HEK293 (cell line): ENCODE data around the gene ARMC3.

Experiments used
- CTCF ChIA-PET: fragments of 350-600 bp; formaldehyde crosslinking; extraction: SDS; loops from one replicate; lab custom pipeline; 2021; ENCODE audit warnings: antibody characterized with exemption; lab: Yijun Ruan, JAX
- POLR2A ChIA-PET: fragments of 300-600 bp; formaldehyde crosslinking; extraction: SDS; loops from one replicate; lab custom pipeline; 2020; ENCODE audit warnings: antibody characterized with exemption, inconsistent platforms; lab: Yijun Ruan, JAX
- H3K27ac ChIP-seq: fragments of 200-500 bp; sonication (Bioruptor generic); 2 replicates; pipeline ENCODE4 v1.5.1; 2014; ENCODE audit warnings: low read depth, low read length, control low read depth, inconsistent platforms; ENCODE audit errors: extremely low read depth
- H3K36me3 ChIP-seq, 2 experiments: fragments of 200-500 bp in 1 of 2; sonication (Bioruptor generic) in 1 of 2; 1 replicate in 1 of 2; 2 replicates in 1 of 2; pipeline ENCODE4 v1.5.1; 2014 to 2017; ENCODE audit warnings: inconsistent platforms in 2 of 2, low read length in 2 of 2; ENCODE audit not compliant: control insufficient read depth in 2 of 2, insufficient read depth in 1 of 2
- H3K4me1 ChIP-seq: fragments of 200-500 bp; sonication (Bioruptor generic); 2 replicates; pipeline ENCODE4 v1.5.1; 2014; ENCODE audit warnings: mild to moderate bottlenecking, low read length, inconsistent platforms; ENCODE audit not compliant: control insufficient read depth, insufficient read depth
- H3K4me3 ChIP-seq: 2 replicates; pipeline ENCODE4 v1.5.1; 2011; ENCODE audit warnings: low read depth, mild to moderate bottlenecking, control low read depth, low read length, moderate library complexity
- H3K9me3 ChIP-seq: fragments of 200-500 bp; sonication (Bioruptor generic); 2 replicates; pipeline ENCODE4 v1.5.1; 2014; ENCODE audit warnings: low read depth, low read length, inconsistent platforms; ENCODE audit not compliant: control insufficient read depth, insufficient read depth
- GLI2 ChIP-seq: fragments of 450-650 bp; formaldehyde crosslinking; IDR thresholded peaks from 2 replicates; pipeline ENCODE4; 2017; ENCODE audit warnings: missing biosample characterization, missing genetic modification characterization, low read depth, borderline replicate concordance
- YY1 ChIP-seq: fragments of 450-650 bp; formaldehyde crosslinking; IDR thresholded peaks from 2 replicates; pipeline ENCODE4 v1.5.1; 2018; ENCODE audit warnings: missing biosample characterization, missing genetic modification characterization
- YY2 ChIP-seq: fragments of 450-650 bp; formaldehyde crosslinking; IDR thresholded peaks from 2 replicates; pipeline ENCODE4 v1.5.1; 2016; ENCODE audit warnings: missing biosample characterization, missing genetic modification characterization
- ZBTB7A ChIP-seq: fragments of 450-650 bp; formaldehyde crosslinking; IDR thresholded peaks from 2 replicates; pipeline ENCODE4 v1.5.1; 2016; ENCODE audit warnings: low read depth, missing biosample characterization, missing genetic modification characterization
- ZNF133 ChIP-seq: fragments of 450-650 bp; formaldehyde crosslinking; IDR thresholded peaks from 2 replicates; pipeline ENCODE4 v1.5.1; 2016; ENCODE audit warnings: missing biosample characterization, missing genetic modification characterization
- ZNF169 ChIP-seq: fragments of 450-650 bp; formaldehyde crosslinking; IDR thresholded peaks from 2 replicates; pipeline ENCODE4 v1.5.1; 2016; ENCODE audit warnings: missing biosample characterization, missing genetic modification characterization
- ZNF214 ChIP-seq: fragments of 450-650 bp; formaldehyde crosslinking; IDR thresholded peaks from 2 replicates; pipeline ENCODE4 v1.5.1; 2017; ENCODE audit warnings: missing biosample characterization, mild to moderate bottlenecking, missing genetic modification characterization, borderline replicate concordance
- ZNF274 ChIP-seq, 2 experiments: fragments of 200-500 bp in 1 of 2; fragments of 450-650 bp in 1 of 2; sonication (Bioruptor generic) in 1 of 2; formaldehyde crosslinking in 1 of 2; IDR thresholded peaks; 2 replicates each; pipeline versions ENCODE4 v1.5.1 to v1.6.1; 2014 to 2016; ENCODE audit warnings: borderline replicate concordance in 1 of 2, inconsistent platforms in 1 of 2, low read length in 1 of 2, missing biosample characterization in 1 of 2, missing genetic modification characterization in 1 of 2
- ZNF558 ChIP-seq: fragments of 450-650 bp; formaldehyde crosslinking; IDR thresholded peaks from 2 replicates; pipeline ENCODE4 v1.5.1; 2016; ENCODE audit warnings: missing biosample characterization, missing genetic modification characterization
- ZNF561 ChIP-seq: fragments of 450-650 bp; IDR thresholded peaks from 2 replicates; pipeline ENCODE4 v1.5.1; 2018; ENCODE audit warnings: missing biosample characterization, missing genetic modification characterization, borderline replicate concordance
- TF ChIP-seq, protein P1 (sequence below): fragments of 450-650 bp; formaldehyde crosslinking; IDR thresholded peaks from 2 replicates; pipeline ENCODE4 v1.5.1; 2016; ENCODE audit warnings: missing biosample characterization, missing genetic modification characterization, borderline replicate concordance
- TF ChIP-seq, protein P2 (sequence below): fragments of 450-650 bp; formaldehyde crosslinking; IDR thresholded peaks from 2 replicates; pipeline ENCODE4 v1.5.1; 2016; ENCODE audit warnings: missing biosample characterization, missing genetic modification characterization

The ARMC3 gene

DNA sequence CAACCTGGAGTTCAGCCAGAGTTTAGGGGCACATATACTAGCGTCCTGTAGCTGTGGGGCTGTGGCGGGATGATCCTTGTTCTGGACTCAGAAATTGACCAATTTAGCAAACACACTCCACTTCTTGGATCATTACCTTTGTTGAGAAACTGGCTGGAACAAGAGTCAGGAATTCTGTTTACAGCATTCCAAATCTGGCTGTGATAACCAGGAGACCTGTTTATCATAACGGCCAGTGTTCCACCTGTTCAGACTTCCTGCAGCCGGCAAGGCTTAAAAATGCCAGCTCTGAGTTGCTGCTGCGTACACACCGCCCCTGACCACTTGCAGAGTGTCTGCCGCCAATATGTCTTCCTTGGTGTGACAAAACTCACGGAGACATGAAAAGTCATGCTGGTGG, 64.8 kb downstream of the ARMC3 start (continued):
- TF ChIP-seq, protein P1, sequence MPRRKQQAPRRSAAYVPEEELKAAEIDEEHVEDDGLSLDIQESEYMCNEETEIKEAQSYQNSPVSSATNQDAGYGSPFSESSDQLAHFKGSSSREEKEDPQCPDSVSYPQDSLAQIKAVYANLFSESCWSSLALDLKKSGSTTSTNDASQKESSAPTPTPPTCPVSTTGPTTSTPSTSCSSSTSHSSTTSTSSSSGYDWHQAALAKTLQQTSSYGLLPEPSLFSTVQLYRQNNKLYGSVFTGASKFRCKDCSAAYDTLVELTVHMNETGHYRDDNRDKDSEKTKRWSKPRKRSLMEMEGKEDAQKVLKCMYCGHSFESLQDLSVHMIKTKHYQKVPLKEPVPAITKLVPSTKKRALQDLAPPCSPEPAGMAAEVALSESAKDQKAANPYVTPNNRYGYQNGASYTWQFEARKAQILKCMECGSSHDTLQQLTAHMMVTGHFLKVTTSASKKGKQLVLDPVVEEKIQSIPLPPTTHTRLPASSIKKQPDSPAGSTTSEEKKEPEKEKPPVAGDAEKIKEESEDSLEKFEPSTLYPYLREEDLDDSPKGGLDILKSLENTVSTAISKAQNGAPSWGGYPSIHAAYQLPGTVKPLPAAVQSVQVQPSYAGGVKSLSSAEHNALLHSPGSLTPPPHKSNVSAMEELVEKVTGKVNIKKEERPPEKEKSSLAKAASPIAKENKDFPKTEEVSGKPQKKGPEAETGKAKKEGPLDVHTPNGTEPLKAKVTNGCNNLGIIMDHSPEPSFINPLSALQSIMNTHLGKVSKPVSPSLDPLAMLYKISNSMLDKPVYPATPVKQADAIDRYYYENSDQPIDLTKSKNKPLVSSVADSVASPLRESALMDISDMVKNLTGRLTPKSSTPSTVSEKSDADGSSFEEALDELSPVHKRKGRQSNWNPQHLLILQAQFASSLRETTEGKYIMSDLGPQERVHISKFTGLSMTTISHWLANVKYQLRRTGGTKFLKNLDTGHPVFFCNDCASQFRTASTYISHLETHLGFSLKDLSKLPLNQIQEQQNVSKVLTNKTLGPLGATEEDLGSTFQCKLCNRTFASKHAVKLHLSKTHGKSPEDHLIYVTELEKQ (tag by site-specific recombination) = no peak
- TF ChIP-seq, protein P2, sequence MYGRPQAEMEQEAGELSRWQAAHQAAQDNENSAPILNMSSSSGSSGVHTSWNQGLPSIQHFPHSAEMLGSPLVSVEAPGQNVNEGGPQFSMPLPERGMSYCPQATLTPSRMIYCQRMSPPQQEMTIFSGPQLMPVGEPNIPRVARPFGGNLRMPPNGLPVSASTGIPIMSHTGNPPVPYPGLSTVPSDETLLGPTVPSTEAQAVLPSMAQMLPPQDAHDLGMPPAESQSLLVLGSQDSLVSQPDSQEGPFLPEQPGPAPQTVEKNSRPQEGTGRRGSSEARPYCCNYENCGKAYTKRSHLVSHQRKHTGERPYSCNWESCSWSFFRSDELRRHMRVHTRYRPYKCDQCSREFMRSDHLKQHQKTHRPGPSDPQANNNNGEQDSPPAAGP (tag by site-specific recombination) = no peak
- TF ChIP-seq ZNF169 (tag by site-specific recombination) = no peak
- TF ChIP-seq, all 188 proteins: peak for 0

GRCh38 chr10:22993314-22993713, 65.5 kb downstream of the ARMC3 start:
- TF ChIP-seq ZNF133 (tag by site-specific recombination) (peak; percentile 80), YY1 (tag by site-specific recombination) (no peak)
- ChIA-PET POLR2A (no interaction called here), CTCF (interaction anchor here (0.7 to 1.3 kb wide), 2 partner anchors 76 to 1000 kb away, joined by 3 read pairs; no protein-coding TSS in a partner anchor)
- Histone ChIP-seq H3K9me3 (no peaks in the 10 kb centered on the region), H3K36me3 (no peaks in the 10 kb centered on the region), H3K27ac (no peak overlapping the region), H3K4me3 (no peak overlapping the region), H3K4me1 (no peaks in the 10 kb centered on the region)

GRCh38 chr10:22997096-22997495, 69.2 kb downstream of the ARMC3 start:
- Histone ChIP-seq H3K9me3 (no peaks in the 10 kb centered on the region), H3K36me3 (no peaks in the 10 kb centered on the region), H3K4me3 (no peak overlapping the region), H3K4me1 (no peaks in the 10 kb centered on the region), H3K27ac (no peak overlapping the region)
- POLR2A ChIA-PET = no interaction called here
- TF ChIP-seq ZNF561 = 0 out of 2 replicates have a peak, but pooled peaks have one; percentile 40
- no peak for TF ChIP-seq ZNF558 (tag by site-specific recombination)
- CTCF ChIA-PET = interaction anchor here (0.6 to 1.9 kb wide), 3 partner anchors 8 to 480 kb away, joined by 3 to 10 read pairs (median 3); no protein-coding TSS in a partner anchor

GRCh38 chr10:22998091-22998490, 70.2 kb downstream of the ARMC3 start:
- Histone ChIP-seq H3K36me3 (no peaks in the 10 kb centered on the region), H3K4me1 (no peaks in the 10 kb centered on the region), H3K4me3 (no peak overlapping the region), H3K27ac (no peak overlapping the region), H3K9me3 (no peaks in the 10 kb centered on the region)
- CTCF ChIA-PET = interaction anchor here (1.0 to 1.9 kb wide), 3 partner anchors 9 to 71 kb away, joined by 5 to 10 read pairs (median 5); no protein-coding TSS in a partner anchor
- no peak for TF ChIP-seq ZBTB7A (tag by site-specific recombination)
- no peak for TF ChIP-seq GLI2 (tag by site-specific recombination)
- TF ChIP-seq ZNF214 (tag by site-specific recombination) = no peak
- no peak for TF ChIP-seq YY2
- TF ChIP-seq ZNF274 (IDR thresholded peaks at IDR 0.05; ENCODE audit: low read length) = no peak
- TF ChIP-seq ZNF274 (tag by site-specific recombination; IDR thresholded peaks at IDR 0.05; ENCODE audit: borderline replicate concordance) = no peak
- POLR2A ChIA-PET = no interaction called here
